MG63 (cell line): ENCODE data around the gene FCGBP. TPM values are rescaled to one million over a fixed set of nuclear protein-coding genes. Genes with fewer than 3 reads are reported as not detected.
"Not testable (repeated sequence)": the region's sequence is repeated elsewhere in the genome, so short reads cannot be mapped to it uniquely, and the experiment has no call there.

Source experiments
- DNase-seq: peaks from one replicate; pipeline ENCODE4 v3.0.0-alpha.2; 2020
- H3K27me3 ChIP-seq: fragments of 250-450 bp; sonication (Bioruptor Pico); 2 replicates; pipeline ENCODE4 v1.5.1; 2020; ENCODE audit warnings: mild to moderate bottlenecking, moderate library complexity
- H3K36me3 ChIP-seq: fragments of 250-450 bp; sonication (Bioruptor Pico); 2 replicates; pipeline ENCODE4 v1.5.1; 2020; ENCODE audit warnings: mild to moderate bottlenecking, moderate library complexity
- H3K4me3 ChIP-seq: fragments of 250-450 bp; sonication (Bioruptor Pico); 2 replicates; pipeline ENCODE4 v1.5.1; 2020; ENCODE audit warnings: mild to moderate bottlenecking, moderate library complexity
- H3K9me3 ChIP-seq: fragments of 250-450 bp; sonication (Bioruptor Pico); 2 replicates; pipeline ENCODE4 v1.5.1; 2020; ENCODE audit warnings: mild to moderate bottlenecking, moderate library complexity
- total RNA-seq: library from RNA; depleted of rRNA; stranded (reverse); fragments of >200 nt; shearing (Covaris generic); gene quantifications from 2 replicates; pipeline ENCODE4 v1.2.3, GENCODE V29; 2014; ENCODE audit warnings: low replicate concordance

FCGBP gene
- total RNA-seq, 1 experiment from 2014 or later = 1.4 TPM

DNA sequence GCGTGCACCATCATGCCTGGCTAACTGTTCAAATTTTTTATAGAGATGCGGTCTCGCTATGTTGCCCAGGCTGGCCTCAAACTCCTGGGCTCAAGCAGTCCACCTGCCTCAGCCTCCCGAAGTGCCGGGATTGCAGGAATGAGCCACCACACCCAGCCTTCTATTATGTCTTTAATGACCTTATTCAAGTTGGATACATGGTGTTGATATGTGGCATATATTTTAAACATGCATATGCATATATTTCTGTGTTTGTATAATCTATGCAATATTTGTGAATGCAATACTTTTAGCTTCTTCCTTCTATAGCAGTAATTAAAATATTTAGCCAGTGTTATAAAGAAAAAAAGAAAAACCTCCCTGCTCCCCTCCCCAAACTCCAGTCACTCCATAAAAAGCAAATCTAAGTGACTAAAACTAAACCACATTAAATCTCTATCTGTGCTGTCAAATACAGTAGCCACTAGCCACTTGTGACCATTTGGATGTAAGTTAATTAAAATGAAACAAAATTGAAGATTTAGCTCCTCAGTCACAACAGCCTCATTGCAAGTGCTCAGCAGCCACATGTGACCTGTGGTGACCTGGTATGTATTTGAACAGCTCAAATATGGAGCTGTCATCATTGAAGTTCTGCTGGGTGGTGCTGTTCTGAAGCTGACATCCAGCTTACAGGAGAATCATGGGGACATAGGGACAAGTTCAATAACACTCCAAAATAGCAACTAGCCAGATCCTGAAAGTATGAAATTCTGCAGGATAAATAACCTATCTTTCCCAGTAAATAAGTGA is 27.4 kb downstream of the FCGBP start:
- no peaks in the 10 kb centered on the region for H3K27me3 ChIP-seq
- H3K36me3 ChIP-seq = no peaks in the 10 kb centered on the region
- no peaks in the 10 kb centered on the region for H3K9me3 ChIP-seq
- no peak overlapping the region for H3K4me3 ChIP-seq
- DNase-seq = no peak

DNA sequence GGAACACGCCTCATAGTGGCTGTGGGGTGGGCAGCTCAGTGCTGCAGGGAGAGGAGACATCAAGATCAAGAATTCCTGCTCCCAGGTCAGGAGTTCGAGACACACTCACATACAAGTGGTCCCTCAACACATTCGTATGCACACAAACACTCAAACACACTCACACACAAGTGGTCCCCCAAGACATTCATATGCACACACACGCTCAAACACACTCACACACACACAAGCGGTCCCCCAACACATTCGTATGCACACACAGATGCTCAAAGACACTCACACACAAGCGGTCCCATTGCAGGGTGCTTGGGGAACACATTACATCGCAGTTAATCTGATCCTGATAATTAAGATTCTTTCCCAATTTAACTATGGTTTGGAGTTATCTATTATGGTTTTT is 28.2 kb downstream of the FCGBP start:
- no peaks in the 10 kb centered on the region for H3K27me3 ChIP-seq
- DNase-seq = no peak
- no peaks in the 10 kb centered on the region for H3K9me3 ChIP-seq
- no peak overlapping the region for H3K4me3 ChIP-seq
- H3K36me3 ChIP-seq = no peaks in the 10 kb centered on the region

DNA sequence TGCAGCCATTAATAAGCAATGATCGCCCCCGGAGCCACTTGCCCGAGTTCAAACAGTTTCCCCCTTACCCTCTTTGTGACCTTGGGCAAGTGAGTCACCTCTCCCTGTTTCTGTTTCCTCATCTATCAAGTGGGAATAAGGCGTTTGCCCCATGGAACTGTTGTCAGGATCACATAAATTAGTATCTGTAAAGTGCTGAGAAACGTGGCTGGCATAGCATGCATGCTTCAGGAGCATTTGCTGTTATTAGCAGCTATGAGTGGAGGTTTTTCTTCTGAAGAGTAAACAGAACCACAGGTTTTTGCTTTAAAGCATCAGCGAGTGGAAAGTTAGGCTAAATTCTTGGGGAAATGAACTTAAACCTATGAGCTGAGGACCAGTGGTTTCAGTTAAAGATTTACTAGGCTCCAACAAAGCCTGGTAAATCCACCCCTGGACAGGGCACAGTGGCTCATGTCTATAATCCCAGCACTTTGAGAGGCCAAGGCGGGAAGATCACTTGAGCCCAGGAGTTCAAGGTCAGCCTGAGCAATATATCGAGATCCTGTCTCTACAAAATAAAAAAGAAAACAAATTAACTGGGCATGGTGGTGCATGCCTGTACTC is 30.8 kb downstream of the FCGBP start:
- H3K4me3 ChIP-seq, H3K27me3 ChIP-seq, DNase-seq, H3K9me3 ChIP-seq, H3K36me3 ChIP-seq: not testable (repeated sequence)

DNA sequence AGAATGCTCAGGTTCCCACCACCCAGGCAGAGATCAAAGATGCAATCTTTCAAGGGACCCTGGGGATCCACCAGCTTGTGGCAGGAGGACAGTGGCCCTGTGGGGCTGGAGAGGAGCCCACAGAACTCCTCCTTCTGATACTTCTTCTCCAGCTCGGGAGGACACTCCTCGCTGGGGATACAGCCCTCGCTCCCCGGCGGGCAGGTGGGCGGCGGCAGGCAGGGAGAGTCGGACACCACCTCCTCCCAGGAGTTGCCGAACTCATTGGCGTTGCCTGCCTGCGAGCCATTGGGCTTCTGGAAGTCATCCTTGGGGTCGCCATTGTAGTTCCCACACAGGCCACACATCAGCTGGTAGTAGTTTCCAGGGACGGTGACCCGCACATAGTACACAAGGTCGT is 32.1 kb downstream of the FCGBP start:
- not testable (repeated sequence) for DNase-seq, H3K4me3 ChIP-seq, H3K9me3 ChIP-seq, H3K36me3 ChIP-seq, H3K27me3 ChIP-seq

DNA sequence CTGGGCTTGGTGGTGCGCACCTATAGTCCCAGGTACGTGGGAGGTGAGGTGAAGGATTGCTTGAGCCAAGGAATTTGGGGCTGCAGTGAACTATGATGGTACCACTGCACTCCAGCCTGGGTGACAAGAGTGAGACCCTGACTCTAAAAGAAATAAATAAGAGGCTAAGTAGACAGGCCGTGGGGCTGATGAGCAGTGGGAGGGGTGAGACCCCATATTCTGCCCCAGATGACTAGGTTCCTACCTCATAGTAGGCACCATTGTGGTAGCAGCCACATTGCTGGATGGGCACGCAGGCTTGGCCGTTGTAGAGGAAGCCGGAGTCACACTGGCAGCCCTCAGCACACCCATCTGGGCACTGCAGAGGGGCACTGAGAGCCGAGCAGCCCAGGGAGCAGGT is 32.8 kb downstream of the FCGBP start:
- not testable (repeated sequence) for H3K4me3 ChIP-seq, H3K27me3 ChIP-seq, H3K36me3 ChIP-seq, H3K9me3 ChIP-seq, DNase-seq

DNA sequence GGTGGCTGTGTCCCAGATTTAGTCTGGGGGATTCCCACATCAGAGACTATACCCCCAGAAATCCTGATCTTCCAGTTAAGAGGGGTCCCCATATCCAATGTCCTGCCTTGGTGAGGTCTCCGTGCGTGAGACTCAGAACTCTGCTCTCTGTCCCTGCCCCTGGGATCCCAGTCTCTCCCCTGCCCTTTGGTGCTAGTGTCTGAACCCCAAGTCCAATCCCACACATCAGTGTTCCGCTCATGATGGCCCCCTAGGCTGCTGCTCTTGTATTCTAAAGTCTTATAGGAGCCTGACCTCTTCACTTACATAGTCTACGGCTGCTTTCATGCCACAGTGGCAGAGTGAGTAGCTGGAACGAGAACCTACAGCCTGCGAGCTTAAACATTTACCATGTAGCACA is 35.6 kb downstream of the FCGBP start:
- not testable (repeated sequence) for H3K27me3 ChIP-seq, H3K4me3 ChIP-seq, DNase-seq, H3K36me3 ChIP-seq, H3K9me3 ChIP-seq

DNA sequence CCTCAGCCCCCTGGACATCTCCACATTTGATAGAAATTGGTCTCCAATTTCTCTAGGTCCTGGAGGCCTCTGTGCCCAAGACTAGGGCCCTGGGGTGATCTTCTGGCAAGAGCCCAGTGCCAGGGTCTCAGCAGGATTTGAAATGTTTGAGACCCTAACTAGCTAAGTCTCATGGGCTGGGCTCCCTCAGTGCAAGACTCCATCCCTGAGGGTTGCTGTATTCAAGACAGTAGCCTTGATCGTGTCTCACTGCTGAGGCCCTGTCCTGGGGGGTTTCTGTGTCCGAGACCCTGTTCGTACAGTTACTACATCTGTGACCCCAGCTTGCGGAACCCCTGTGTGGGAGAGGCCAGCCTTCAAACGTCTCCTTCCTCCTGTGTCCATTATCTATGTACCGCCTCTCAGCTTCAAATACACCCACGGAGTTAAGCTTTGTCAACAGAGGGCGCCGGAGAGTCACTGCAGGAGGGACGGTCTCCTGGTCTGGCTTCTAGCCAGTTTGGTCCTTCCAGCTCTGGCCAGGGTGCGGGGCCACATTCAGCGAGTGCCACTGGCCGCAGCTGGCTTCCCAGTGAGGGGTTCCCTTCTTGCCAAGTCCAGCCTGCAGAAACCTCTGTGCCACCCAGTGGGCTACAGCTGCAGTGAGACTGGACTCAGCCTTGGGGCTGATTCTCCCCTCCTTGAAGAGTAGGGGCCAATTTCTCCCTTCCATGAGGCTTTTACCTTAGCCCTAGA is 36.8 kb downstream of the FCGBP start:
- peak; percentile 38 for DNase-seq
- H3K9me3 ChIP-seq, H3K36me3 ChIP-seq, H3K4me3 ChIP-seq, H3K27me3 ChIP-seq: not testable (repeated sequence)

DNA sequence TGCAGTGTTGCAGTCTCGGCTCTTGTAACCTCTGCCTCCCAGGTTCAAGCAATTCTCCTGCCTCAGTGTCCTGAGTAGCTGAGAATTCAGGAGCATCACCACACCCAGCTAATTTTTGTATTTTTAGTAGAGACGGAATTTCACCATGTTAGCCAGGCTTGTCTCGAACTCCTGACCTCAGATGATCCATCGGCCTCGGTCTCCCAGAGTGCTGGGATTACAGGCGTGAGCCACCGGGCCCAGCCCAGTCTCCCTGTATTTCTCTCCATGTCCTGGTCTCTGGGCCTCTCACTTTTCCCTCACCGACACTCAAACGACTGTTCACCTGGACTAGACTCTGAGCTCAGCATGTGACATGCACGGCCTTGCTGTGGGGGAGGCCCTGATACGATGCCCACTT is 39.3 kb downstream of the FCGBP start:
- not testable (repeated sequence) for H3K36me3 ChIP-seq, H3K4me3 ChIP-seq, DNase-seq, H3K9me3 ChIP-seq, H3K27me3 ChIP-seq

DNA sequence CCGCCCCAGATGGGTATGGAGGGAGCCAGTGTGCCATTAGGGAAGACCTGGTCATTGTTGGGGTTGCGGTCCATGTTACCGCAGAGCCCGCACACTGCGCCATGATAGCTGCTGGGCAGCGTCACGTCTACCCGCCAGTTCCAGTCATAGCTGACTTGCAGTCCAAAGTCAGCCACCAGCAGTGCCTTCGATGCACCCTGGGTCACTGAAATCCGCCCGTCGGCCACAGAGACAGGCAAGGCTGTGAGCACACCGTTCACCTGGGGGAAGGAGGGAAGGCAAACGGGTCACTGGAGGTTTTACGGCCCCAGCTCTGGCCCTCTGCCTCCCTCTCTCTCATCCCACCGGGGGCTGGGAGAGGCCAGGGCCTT is 40.2 kb downstream of the FCGBP start:
- not testable (repeated sequence) for H3K4me3 ChIP-seq, H3K27me3 ChIP-seq, H3K9me3 ChIP-seq, DNase-seq, H3K36me3 ChIP-seq

DNA sequence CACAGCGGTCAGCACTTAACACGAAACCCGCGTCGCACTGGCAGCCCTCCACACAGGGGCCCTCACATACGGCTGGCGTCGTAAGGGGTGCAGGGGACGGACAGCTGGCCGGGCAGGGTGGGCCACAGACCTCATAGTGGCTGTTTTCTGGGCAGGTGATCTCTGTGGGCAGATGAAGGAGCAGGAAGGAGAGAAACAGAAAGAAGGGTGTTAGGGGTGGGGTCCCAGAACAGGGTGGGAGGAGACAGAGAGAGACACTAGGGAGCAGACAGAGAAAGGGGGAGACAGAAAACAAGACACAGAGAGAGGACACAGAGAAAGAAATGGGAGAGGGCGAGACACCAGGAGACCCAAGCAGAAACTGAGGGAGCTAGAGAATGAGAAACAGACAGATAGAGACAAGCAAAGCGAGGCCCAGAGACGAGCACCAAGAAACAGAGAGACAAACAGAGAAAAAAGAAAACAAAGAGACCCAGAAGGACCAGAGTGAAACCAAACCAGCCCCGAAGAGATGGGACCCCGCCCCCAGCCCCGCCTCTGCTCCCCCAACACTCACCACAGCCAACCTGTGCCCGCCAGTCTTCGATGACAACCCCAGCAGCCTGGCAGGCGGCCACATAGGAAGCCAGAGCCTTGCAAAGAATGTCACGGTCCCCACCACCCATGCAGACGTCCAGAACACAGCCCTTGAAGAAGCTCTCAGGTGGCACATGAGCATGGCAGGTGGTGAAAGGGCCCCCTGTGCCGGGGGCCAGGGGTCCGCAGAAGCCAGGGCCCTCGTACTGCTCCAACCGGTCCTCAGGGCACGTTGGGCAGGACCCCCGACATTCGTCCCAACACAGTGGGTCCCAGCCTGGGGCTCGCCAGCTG is 40.8 kb downstream of the FCGBP start:
- not testable (repeated sequence) for H3K9me3 ChIP-seq, DNase-seq, H3K4me3 ChIP-seq, H3K27me3 ChIP-seq, H3K36me3 ChIP-seq

DNA sequence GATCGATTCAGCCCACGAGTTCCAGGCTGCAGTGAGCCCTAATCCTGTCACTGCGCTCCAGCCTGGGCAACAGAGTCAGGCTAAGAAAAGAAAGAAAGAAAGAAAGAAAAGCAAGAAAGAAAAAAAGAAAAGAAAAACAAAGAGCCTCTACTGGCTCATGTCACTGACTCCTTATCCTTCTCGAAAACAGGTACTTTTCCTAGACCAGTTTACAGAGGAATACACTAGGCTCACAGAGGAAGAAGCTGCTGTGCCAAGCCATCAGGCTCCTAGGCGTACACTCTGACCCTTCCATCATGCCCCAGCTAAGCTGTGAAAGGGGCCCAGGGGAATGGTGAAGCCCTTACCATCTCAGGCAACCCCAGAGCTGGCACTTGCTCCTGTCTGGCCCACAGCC is 41.9 kb downstream of the FCGBP start:
- DNase-seq, H3K9me3 ChIP-seq, H3K27me3 ChIP-seq, H3K4me3 ChIP-seq, H3K36me3 ChIP-seq: not testable (repeated sequence)

DNA sequence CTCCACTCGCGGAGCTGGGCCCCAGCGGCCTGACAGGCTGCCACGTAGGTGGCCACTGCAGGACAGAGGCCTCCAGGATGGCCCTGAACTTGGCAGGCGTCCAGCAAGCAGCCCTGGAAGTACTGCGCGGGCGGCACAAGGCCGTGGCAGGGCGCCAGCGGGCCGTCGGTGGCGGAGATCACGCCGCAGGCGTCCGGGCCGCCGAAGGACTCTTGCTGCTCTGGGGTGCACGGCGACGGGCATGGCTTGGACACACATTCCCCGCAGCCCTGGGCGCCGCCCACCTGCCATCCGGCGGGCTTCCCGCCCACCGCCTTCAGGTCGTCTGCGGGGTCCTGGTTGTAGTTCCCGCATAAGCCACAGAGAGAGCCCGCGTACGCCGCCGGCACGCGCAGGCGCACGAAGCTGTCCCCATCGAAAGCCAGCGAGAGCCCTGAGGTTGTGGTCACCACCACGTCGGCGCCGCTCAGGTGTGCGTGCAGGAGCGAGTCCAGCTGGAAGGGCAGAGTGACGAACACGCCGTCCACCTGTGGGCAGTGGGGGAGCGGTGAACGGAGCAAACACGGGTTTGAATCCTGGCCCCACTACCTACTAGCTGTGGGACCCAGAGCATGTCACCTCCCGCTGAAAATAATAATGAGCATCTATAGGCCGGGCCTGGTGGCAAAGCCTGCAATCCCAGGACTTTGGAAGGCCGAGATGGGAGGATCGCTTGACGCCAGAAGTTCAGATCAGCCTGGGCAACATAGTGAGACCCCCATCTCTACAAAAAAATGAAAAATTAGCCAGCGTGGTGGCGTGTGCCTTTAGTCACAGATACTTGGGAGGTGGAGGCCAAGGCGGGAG is 42.6 kb downstream of the FCGBP start:
- H3K36me3 ChIP-seq, H3K9me3 ChIP-seq, DNase-seq, H3K4me3 ChIP-seq, H3K27me3 ChIP-seq: not testable (repeated sequence)

DNA sequence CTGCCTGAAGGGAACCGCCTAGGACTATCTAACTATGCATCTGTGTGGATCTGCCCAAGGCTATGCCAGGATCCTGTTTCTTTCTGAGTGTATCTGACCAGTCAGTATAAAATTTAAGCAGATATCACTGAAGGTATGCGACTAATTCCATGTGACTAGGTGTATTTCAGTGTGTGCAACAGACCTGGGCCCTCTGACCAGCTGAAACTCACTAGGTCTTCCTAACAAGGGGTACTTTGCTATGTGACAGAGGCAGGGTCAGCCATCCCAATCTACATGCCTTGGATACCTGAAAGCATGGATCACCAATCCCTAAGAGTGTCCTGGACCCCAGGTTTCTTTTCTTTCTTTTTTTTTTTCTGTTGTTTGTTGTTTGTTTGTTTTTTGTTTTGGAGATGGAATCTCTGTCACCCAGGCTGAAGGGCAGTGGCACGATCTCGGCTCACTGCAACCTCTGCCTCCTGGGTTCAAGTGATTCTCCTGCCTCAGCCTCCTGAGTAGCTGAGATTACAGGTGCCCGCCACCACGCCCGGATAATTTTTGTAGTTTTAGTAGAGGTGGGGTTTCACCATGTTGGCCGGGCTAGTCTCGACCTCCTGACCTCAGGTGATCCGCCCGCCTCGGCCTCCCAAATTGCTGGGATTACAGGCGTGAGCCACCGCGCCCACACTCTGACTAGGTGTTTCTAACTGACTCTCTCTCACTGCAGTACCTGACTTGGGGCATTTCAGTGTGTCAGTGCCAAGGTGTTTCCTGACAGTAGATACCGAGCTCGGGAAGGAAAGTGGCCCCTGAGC is 43.5 kb downstream of the FCGBP start:
- Histone ChIP-seq H3K9me3 (no peaks in the 10 kb centered on the region), H3K4me3 (no peak overlapping the region), H3K36me3 (no peaks in the 10 kb centered on the region), H3K27me3 (no peaks in the 10 kb centered on the region)
- no peak for DNase-seq

DNA sequence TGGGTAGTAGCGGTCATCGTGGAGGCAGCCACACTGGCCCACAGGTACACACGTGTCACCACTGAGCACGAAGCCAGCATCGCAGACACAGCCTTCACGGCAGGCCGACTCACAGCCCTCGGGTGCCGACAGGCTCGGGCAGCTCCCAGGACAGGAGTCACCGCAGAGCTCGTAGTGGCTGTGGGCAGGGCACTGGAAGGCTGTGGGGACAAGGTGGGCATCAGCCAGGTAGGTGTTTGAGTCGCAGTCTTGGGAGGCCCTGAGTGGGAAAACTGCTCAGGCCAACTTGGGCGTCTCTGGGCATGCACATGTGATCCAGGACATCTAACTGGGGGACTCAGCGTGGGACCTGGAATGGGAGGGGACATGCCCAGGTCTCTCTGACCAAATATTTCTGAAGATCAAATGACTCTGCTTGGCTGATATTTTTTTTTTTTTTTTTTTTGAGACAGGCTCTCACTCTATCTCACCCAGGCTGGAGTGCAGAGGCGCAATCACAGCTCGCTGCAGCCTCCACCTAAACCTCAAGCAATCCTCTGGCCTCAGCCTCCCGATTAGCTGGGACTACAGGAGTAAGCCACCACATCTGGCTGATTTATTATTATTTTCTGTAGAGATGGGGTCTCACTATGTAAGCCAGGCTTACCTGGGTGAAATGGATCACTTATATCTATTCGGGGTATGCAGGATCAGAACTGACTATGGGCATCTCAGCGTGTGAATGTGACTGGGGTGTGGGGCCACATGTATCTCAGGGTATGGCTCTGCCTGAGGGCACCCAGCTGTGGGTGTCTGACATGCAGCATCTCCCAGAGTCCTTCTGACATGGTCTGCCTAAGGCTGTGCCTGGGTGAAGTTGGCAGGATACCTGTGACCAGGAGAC is 44.3 kb downstream of the FCGBP start:
- not testable (repeated sequence) for DNase-seq, H3K36me3 ChIP-seq, H3K9me3 ChIP-seq, H3K27me3 ChIP-seq, H3K4me3 ChIP-seq

DNA sequence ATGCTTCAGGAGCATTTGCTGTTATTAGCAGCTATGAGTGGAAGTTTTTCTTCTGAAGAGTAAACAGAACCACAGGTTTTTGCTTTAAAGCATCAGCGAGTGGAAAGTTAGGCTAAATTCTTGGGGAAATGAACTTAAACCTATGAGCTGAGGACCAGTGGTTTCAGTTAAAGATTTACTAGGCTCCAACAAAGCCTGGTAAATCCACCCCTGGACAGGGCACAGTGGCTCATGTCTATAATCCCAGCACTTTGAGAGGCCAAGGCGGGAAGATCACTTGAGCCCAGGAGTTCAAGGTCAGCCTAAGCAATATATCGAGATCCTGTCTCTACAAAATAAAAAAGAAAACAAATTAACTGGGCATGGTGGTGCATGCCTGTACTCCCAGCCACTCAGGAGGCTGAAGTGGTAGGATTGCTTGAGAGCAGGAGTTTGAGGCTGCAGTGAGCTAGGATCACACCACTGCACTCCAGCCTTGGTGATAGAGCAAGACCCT is 46.9 kb downstream of the FCGBP start:
- DNase-seq, H3K36me3 ChIP-seq, H3K9me3 ChIP-seq, H3K27me3 ChIP-seq, H3K4me3 ChIP-seq: not testable (repeated sequence)
